GM12878 (cell line): ENCODE data around the gene NKAIN2. TPM values are rescaled to one million over a fixed set of nuclear protein-coding genes. Genes with fewer than 3 reads are reported as not detected.

ENCODE experiments used
- ATAC-seq: fragments of 200-7000 bp; cut with Tn5 transposase; 3 replicates; pipeline ENCODE4 v1.9.1; 2020; ENCODE audit warnings: mild to moderate bottlenecking, moderate library complexity
- BruUV-seq: library from RNA; stranded (reverse); fragments of 400-500 nt; replicated peaks from 2 replicates; lab custom pipeline; 2021; lab: Mats Ljungman, UMichigan
- CTCF ChIA-PET: fragments of 300-600 bp; sonication (Branson Sonifier 250); formaldehyde crosslinking; extraction: SDS; loops from one replicate; lab custom pipeline; 2021; ENCODE audit warnings: inconsistent platforms; lab: Yijun Ruan, JAX
- POLR2A ChIA-PET: fragments of 350-600 bp; formaldehyde crosslinking; extraction: SDS; loops from one replicate; lab custom pipeline; 2021; ENCODE audit warnings: inconsistent platforms; lab: Charles Lee
- RAD21 ChIA-PET: fragments of 300-600 bp; sonication (Branson Sonifier 250); formaldehyde crosslinking; loops from one replicate; lab custom pipeline; 2023; ENCODE audit warnings: antibody characterized with exemption; ENCODE audit not compliant: unreplicated experiment; lab: Charles Lee
- SMC1A ChIA-PET: fragments of 300-600 bp; sonication (Branson Sonifier 250); formaldehyde crosslinking; loops from one replicate; lab custom pipeline; 2023; ENCODE audit not compliant: unreplicated experiment, uncharacterized antibody; lab: Charles Lee
- DNase-seq: peaks from one replicate; pipeline ENCODE4 v3.0.0-alpha.2; 2011; ENCODE audit warnings: low read depth, low spot score
- FAIRE-seq: peaks from 3 replicates; lab custom pipeline; 2011; peaks lifted over from hg19 to GRCh38; lab: Jason Lieb, UNC
- H2AFZ ChIP-seq: 2 replicates; pipeline ENCODE4 v1.6.0; 2011; ENCODE audit warnings: low read depth, low read length, control low read depth; ENCODE audit not compliant: control insufficient read depth
- H3K27ac ChIP-seq: 2 replicates; pipeline ENCODE4 v1.5.1; 2011; ENCODE audit warnings: control low read depth; ENCODE audit not compliant: control insufficient read depth, insufficient read depth
- H3K27me3 ChIP-seq, 2 experiments: replicated peaks in 1 of 2; 2 replicates each; pipeline versions ENCODE4 v1.6.0 to v1.6.1; 2011; ENCODE audit warnings: low read length in 1 of 2; ENCODE audit not compliant: control insufficient read depth in 2 of 2, insufficient read depth in 2 of 2
- H3K36me3 ChIP-seq, 2 experiments: 2 replicates each; pipeline ENCODE4 v1.5.1; 2011; ENCODE audit warnings: low read length in 1 of 2; ENCODE audit not compliant: control insufficient read depth in 2 of 2, insufficient read depth in 2 of 2
- H3K4me1 ChIP-seq: 2 replicates; pipeline ENCODE4 v1.6.1; 2011; ENCODE audit warnings: mild to moderate bottlenecking, low read length, moderate library complexity, mixed read lengths; ENCODE audit not compliant: control insufficient read depth, insufficient read depth
- H3K4me2 ChIP-seq: 2 replicates; pipeline ENCODE4 v1.6.0; 2011; ENCODE audit warnings: control low read depth; ENCODE audit not compliant: control insufficient read depth, insufficient read depth
- H3K4me3 ChIP-seq: fragments of 200-600 bp; sonication (generic); 2 replicates; pipeline ENCODE4 v1.5.1; 2016
- H3K79me2 ChIP-seq: 2 replicates; pipeline ENCODE4 v1.6.0; 2011; ENCODE audit warnings: low read length; ENCODE audit not compliant: control insufficient read depth, insufficient read depth
- H3K9ac ChIP-seq: 2 replicates; pipeline ENCODE4 v1.8.0; 2011; ENCODE audit warnings: low read length, control low read depth, mixed read lengths; ENCODE audit not compliant: control insufficient read depth, insufficient read depth
- H3K9me3 ChIP-seq: replicated peaks from 3 replicates; pipeline ENCODE4 v1.5.1; 2011; ENCODE audit warnings: mild to moderate bottlenecking, low read length; ENCODE audit not compliant: control insufficient read depth, insufficient read depth
- H4K20me1 ChIP-seq: 2 replicates; pipeline ENCODE4 v1.6.0; 2011; ENCODE audit not compliant: control insufficient read depth, insufficient read depth
- FOXM1 ChIP-seq: IDR thresholded peaks from 2 replicates; pipeline ENCODE4 v1.6.1; 2012; ENCODE audit warnings: low read depth, mild to moderate bottlenecking, inconsistent platforms, low read length, moderate library complexity
- HDAC6 ChIP-seq: fragments of 200-600 bp; sonication (generic); IDR thresholded peaks from one replicate; pipeline ENCODE4 v1.8.0; 2017; ENCODE audit warnings: antibody characterized with exemption; ENCODE audit not compliant: unreplicated experiment
- IKZF2 ChIP-seq, 2 experiments: fragments of 450-650 bp; IDR thresholded peaks; 2 replicates each; pipeline ENCODE4 v1.6.1; 2017; ENCODE audit warnings: mild to moderate bottlenecking in 2 of 2, moderate library complexity in 2 of 2
- KAT2A ChIP-seq: conservative IDR thresholded peaks from 2 replicates; pipeline ENCODE4 v1.6.1; 2011; ENCODE audit warnings: low read depth, low read length; ENCODE audit not compliant: control insufficient read depth
- MTA3 ChIP-seq: IDR thresholded peaks from 2 replicates; pipeline ENCODE4 v1.6.1; 2012; ENCODE audit warnings: low read length, inconsistent platforms, borderline replicate concordance
- NR2F1 ChIP-seq: fragments of 450-650 bp; conservative IDR thresholded peaks from 2 replicates; pipeline ENCODE4 v1.6.1; 2017; ENCODE audit warnings: mild to moderate bottlenecking
- PAX5 ChIP-seq: IDR thresholded peaks from 2 replicates; pipeline ENCODE4 v1.6.1; 2011; ENCODE audit warnings: low read depth, low read length, borderline replicate concordance
- RAD21 ChIP-seq: IDR thresholded peaks from 2 replicates; pipeline ENCODE4 v1.6.1; 2011; ENCODE audit warnings: mild to moderate bottlenecking, low read depth, low read length, moderate library complexity; ENCODE audit not compliant: insufficient read depth
- RB1 ChIP-seq: fragments of 450-650 bp; formaldehyde crosslinking; IDR thresholded peaks from 2 replicates; pipeline ENCODE4 v1.6.1; 2017; ENCODE audit warnings: mild to moderate bottlenecking, borderline replicate concordance
- TARDBP ChIP-seq: IDR thresholded peaks from 2 replicates; pipeline ENCODE4 v1.6.1; 2016; ENCODE audit warnings: borderline replicate concordance
- TCF12 ChIP-seq: IDR thresholded peaks from 2 replicates; pipeline ENCODE4 v1.6.1; 2011; ENCODE audit warnings: low read depth, mild to moderate bottlenecking, low read length
- ZNF207 ChIP-seq: fragments of 450-650 bp; IDR thresholded peaks from 2 replicates; pipeline ENCODE4 v1.6.1; 2014; ENCODE audit warnings: antibody characterized with exemption, mild to moderate bottlenecking, borderline replicate concordance
- WGBS: methylation state at CpG from one replicate; pipeline ENCODE4 v1.1.6; 2016; ENCODE audit warnings: low lambda C conversion rate; ENCODE audit not compliant: insufficient replicate concordance, insufficient coverage; ENCODE audit errors: missing lambda C conversion rate; 5-methylcytosine and 5-hydroxymethylcytosine counted together
- in situ Hi-C: fragments of 300-500 bp; cut with MboI; formaldehyde crosslinking; loops from 9 replicates; pipeline ENCODE4 v1.14.3; 2018; ENCODE audit warnings: mixed read lengths
- intact Hi-C: fragments of 100-400 bp; cut with micrococcal nuclease; formaldehyde crosslinking; loops from one replicate; pipeline ENCODE4 v1.14.2; 2022; ENCODE audit not compliant: unreplicated experiment
- polyA plus RNA-seq, 11 experiments: library from polyadenylated mRNA; depleted of rRNA in 4 of 11; unstranded in 6 of 11; stranded (reverse) in 5 of 11; fragments of >200 nt; fragmentation: Nextera tagmentation in 4 of 11; fragmentation: Illumina TruSeq in 1 of 11; extraction: Ambion mirVana in 4 of 11; extraction: Trizol in 1 of 11; gene quantifications; 1 replicate in 1 of 11; 2 replicates in 10 of 11; pipeline versions ENCODE4 v1.2.1 to v1.2.3, GENCODE V29; 2011 to 2016; ENCODE audit warnings: inconsistent platforms in 2 of 11, missing spikeins in 2 of 11, low read depth in 1 of 11
- total RNA-seq, 4 experiments: library from RNA; depleted of rRNA in 3 of 4; stranded (reverse); fragments of >200 nt in 3 of 4; fragmentation: Illumina TruSeq in 1 of 4; extraction: Trizol in 1 of 4; gene quantifications; 2 replicates each; pipeline versions ENCODE4 v1.2.1 to v1.2.3, GENCODE V29; 2013 to 2021
- TF ChIP-seq, protein P1 (sequence below): IDR thresholded peaks from 2 replicates; pipeline ENCODE4 v1.6.1; 2011; ENCODE audit warnings: mild to moderate bottlenecking, low read depth, low read length, moderate library complexity; ENCODE audit not compliant: insufficient replicate concordance
- TF ChIP-seq, protein P2 (sequence below): fragments of 450-650 bp; formaldehyde crosslinking; IDR thresholded peaks from 2 replicates; pipeline ENCODE4 v1.4.0; 2020; ENCODE audit warnings: mild to moderate bottlenecking, moderate library complexity

The NKAIN2 gene
- total and polyA plus RNA-seq, 10 of the 15 experiments (the other 5 are each of a cell fraction or from before 2014, with no cell fraction given), result not detected

- WGBS, result 56% methylated on average over 2 of the region's 2 CpGs
- no peak overlapping the region for H3K9ac ChIP-seq
- no peaks in the 10 kb centered on the region for H4K20me1 ChIP-seq
- POLR2A ChIA-PET, result no interaction called here
- DNase-seq, result no peak
- intact Hi-C loops, result no loop called here
- no peak overlapping the region for H3K4me3 ChIP-seq
- H3K4me1 ChIP-seq, result no peaks in the 10 kb centered on the region
- SMC1A ChIA-PET, result interaction anchor here (0.5 kb wide), 1 partner anchor 129 kb away, joined by 3 read pairs; no protein-coding TSS in a partner anchor
- no TSS peak for BruUV-seq
- no peak overlapping the region for H2AFZ ChIP-seq
- no peaks in the 10 kb centered on the region for H3K9me3 ChIP-seq
- CTCF ChIA-PET, result interaction anchor here (0.7 kb wide), 1 partner anchor 56 kb away, joined by 3 read pairs; no protein-coding TSS in a partner anchor
- TF ChIP-seq RAD21 (no peak), KAT2A (no peak), ZNF207 (no peak)
- TF ChIP-seq, all 136 proteins: peak for 0
- Histone ChIP-seq H3K27ac (no peak overlapping the region), H3K36me3 (no peaks in the 10 kb centered on the region), H3K4me2 (no peak overlapping the region), H3K27me3 (no peaks in the 10 kb centered on the region), H3K79me2 (no peaks in the 10 kb centered on the region)
- FAIRE-seq, result no peak
- RAD21 ChIA-PET, result no interaction called here
- ATAC-seq, result no peak
- in situ Hi-C loops, result no loop called here
Measured at GRCh38 chr6:123854201-123854600, 50.5 kb downstream of the NKAIN2 start.

- RAD21 ChIA-PET, result no interaction called here
- TF ChIP-seq NR2F1 (no peak), TCF12 (no peak), PAX5 (no peak), FOXM1 (no peak), RB1 (no peak), HDAC6 (no peak), MTA3 (no peak), IKZF2 (IDR thresholded peaks at IDR 0.05) (no peak), TARDBP (no peak)
- TF ChIP-seq, protein P1, sequence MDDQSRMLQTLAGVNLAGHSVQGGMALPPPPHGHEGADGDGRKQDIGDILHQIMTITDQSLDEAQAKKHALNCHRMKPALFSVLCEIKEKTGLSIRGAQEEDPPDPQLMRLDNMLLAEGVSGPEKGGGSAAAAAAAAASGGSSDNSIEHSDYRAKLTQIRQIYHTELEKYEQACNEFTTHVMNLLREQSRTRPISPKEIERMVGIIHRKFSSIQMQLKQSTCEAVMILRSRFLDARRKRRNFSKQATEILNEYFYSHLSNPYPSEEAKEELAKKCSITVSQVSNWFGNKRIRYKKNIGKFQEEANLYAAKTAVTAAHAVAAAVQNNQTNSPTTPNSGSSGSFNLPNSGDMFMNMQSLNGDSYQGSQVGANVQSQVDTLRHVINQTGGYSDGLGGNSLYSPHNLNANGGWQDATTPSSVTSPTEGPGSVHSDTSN, result no peak
- TF ChIP-seq, protein P2, sequence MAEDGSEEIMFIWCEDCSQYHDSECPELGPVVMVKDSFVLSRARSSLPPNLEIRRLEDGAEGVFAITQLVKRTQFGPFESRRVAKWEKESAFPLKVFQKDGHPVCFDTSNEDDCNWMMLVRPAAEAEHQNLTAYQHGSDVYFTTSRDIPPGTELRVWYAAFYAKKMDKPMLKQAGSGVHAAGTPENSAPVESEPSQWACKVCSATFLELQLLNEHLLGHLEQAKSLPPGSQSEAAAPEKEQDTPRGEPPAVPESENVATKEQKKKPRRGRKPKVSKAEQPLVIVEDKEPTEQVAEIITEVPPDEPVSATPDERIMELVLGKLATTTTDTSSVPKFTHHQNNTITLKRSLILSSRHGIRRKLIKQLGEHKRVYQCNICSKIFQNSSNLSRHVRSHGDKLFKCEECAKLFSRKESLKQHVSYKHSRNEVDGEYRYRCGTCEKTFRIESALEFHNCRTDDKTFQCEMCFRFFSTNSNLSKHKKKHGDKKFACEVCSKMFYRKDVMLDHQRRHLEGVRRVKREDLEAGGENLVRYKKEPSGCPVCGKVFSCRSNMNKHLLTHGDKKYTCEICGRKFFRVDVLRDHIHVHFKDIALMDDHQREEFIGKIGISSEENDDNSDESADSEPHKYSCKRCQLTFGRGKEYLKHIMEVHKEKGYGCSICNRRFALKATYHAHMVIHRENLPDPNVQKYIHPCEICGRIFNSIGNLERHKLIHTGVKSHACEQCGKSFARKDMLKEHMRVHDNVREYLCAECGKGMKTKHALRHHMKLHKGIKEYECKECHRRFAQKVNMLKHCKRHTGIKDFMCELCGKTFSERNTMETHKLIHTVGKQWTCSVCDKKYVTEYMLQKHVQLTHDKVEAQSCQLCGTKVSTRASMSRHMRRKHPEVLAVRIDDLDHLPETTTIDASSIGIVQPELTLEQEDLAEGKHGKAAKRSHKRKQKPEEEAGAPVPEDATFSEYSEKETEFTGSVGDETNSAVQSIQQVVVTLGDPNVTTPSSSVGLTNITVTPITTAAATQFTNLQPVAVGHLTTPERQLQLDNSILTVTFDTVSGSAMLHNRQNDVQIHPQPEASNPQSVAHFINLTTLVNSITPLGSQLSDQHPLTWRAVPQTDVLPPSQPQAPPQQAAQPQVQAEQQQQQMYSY (CRISPR knock-in tag), result no peak
Measured at GRCh38 chr6:123855506-123855905, 51.8 kb downstream of the NKAIN2 start.

More at GRCh38 chr6:123855506-123855905, 51.8 kb downstream of the NKAIN2 start:
- no peaks in the 10 kb centered on the region for H3K79me2 ChIP-seq
- SMC1A ChIA-PET, result no interaction called here
- POLR2A ChIA-PET, result no interaction called here
- no peak overlapping the region for H2AFZ ChIP-seq
- H3K36me3 ChIP-seq, result no peaks in the 10 kb centered on the region
- H3K4me1 ChIP-seq, result no peaks in the 10 kb centered on the region
- in situ Hi-C loops, result no loop called here
- no peak overlapping the region for H3K27ac ChIP-seq
- CTCF ChIA-PET, result no interaction called here
- intact Hi-C loops, result no loop called here
- H3K4me2 ChIP-seq, result no peak overlapping the region
- no TSS peak for BruUV-seq
- DNase-seq (no peak), ATAC-seq (no peak), FAIRE-seq (no peak)
- WGBS, result 3% methylated on average over 2 of the region's 2 CpGs
- H3K9ac ChIP-seq, result no peak overlapping the region
- no peak overlapping the region for H3K4me3 ChIP-seq
- no peaks in the 10 kb centered on the region for H3K27me3 ChIP-seq
- H3K9me3 ChIP-seq, result no peaks in the 10 kb centered on the region
- H4K20me1 ChIP-seq, result no peaks in the 10 kb centered on the region
